MM.1S (cell line): Measurements from ENCODE around the gene CNTFR.

Experiments
- CTCF ChIP-seq: fragments of 300-600 bp; sonication (generic); IDR thresholded peaks from 2 replicates; pipeline ENCODE4 v1.5.1; 2016; ENCODE audit warnings: antibody characterized with exemption, low read length, mixed read lengths
- EZH2phosphoT487 ChIP-seq: fragments of 300-600 bp; sonication (generic); IDR thresholded peaks from 2 replicates; pipeline ENCODE4 v1.6.1; 2018; ENCODE audit warnings: antibody characterized with exemption, low read length

DNA sequence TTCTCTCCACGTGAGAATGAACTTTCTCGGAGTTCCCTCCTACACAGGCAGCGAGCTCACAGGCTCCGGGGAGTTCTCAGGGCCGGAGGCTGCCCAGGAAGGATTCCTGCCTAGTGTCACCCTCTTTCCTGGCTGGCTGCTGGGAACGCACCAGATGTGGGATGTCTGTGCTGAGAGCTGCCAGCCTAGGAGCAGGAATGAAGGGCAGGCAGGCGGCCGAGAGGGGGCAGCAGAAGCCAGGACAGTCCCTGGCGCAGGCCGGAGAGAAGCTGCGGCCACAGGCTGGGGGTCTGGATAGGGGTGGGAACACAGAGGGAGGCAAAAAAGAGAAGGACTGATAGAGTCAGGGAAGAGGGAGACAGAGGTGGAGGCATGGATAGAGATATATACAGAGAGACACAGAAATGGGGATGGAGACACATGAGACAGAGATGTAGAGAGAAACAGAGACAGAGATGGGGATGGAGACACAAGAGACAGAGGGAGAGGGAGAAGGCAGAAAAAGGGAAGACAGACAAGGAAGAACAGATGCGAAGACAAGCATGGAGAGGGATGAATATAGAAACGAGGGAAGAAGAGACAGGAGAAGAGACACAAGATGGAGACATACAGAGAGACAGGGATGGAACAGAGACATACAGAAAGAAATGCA lies 41.4 kb downstream of the CNTFR start:
- TF ChIP-seq CTCF: peak; percentile 81
- no peak for TF ChIP-seq EZH2phosphoT487
